HepG2 (cell line): ENCODE data around the gene TMEM145. TPM values are rescaled to one million over a fixed set of nuclear protein-coding genes. Genes with fewer than 3 reads are reported as not detected.

Source experiments
- CBX1 ChIP-seq: IDR thresholded peaks from one replicate; pipeline ENCODE4 v1.6.1; 2016; ENCODE audit warnings: antibody characterized with exemption, low read depth
- CEBPB ChIP-seq: IDR thresholded peaks from 2 replicates; pipeline ENCODE4 v1.6.1; 2011; ENCODE audit warnings: low read depth, low read length, improper control_type of control experiment, borderline replicate concordance
- HOXD1 ChIP-seq: sonication (generic); formaldehyde crosslinking; IDR thresholded peaks from 2 replicates; pipeline ENCODE4 v1.5.0; 2020; ENCODE audit warnings: missing genetic modification reagents
- KLF15 ChIP-seq: sonication (generic); formaldehyde crosslinking; IDR thresholded peaks from 2 replicates; pipeline ENCODE4 v1.8.1; 2023; ENCODE audit warnings: borderline replicate concordance, mild to moderate bottlenecking, inconsistent platforms, missing genetic modification reagents, mixed read lengths
- MYNN ChIP-seq: sonication (generic); formaldehyde crosslinking; IDR thresholded peaks from 2 replicates; pipeline ENCODE4 v1.4.0; 2020; ENCODE audit warnings: mild to moderate bottlenecking, low read depth, missing genetic modification reagents
- SETDB1 ChIP-seq: sonication (generic); formaldehyde crosslinking; IDR thresholded peaks from 2 replicates; pipeline ENCODE4 v1.5.1; 2020; ENCODE audit warnings: missing genetic modification reagents, mild to moderate bottlenecking, borderline replicate concordance
- SKI ChIP-seq: fragments of 450-650 bp; IDR thresholded peaks from one replicate; pipeline ENCODE4 v1.6.1; 2018; ENCODE audit warnings: mild to moderate bottlenecking; ENCODE audit not compliant: partially characterized antibody
- XRCC5 ChIP-seq: fragments of 200-400 bp; formaldehyde crosslinking; optimal IDR thresholded peaks from 2 replicates; pipeline ENCODE3; 2017; ENCODE audit warnings: mild to moderate bottlenecking, low read length
- YEATS2 ChIP-seq: sonication (generic); formaldehyde crosslinking; IDR thresholded peaks from 2 replicates; pipeline ENCODE4 v1.4.0; 2020; ENCODE audit warnings: missing genetic modification reagents, borderline replicate concordance
- ZFX ChIP-seq: sonication (generic); formaldehyde crosslinking; IDR thresholded peaks from 2 replicates; pipeline ENCODE4 v1.4.0; 2020; ENCODE audit warnings: mild to moderate bottlenecking, low read depth, missing genetic modification reagents, moderate library complexity
- ZKSCAN5 ChIP-seq: sonication (generic); formaldehyde crosslinking; IDR thresholded peaks from 2 replicates; pipeline ENCODE4 v1.5.1; 2020; ENCODE audit warnings: mild to moderate bottlenecking, missing genetic modification reagents
- ZNF614 ChIP-seq: IDR thresholded peaks from 2 replicates; pipeline ENCODE4 v1.6.1; 2018; ENCODE audit warnings: missing biosample characterization, missing genetic modification reagents, inconsistent platforms, borderline replicate concordance
- ZNF747 ChIP-seq: sonication (generic); formaldehyde crosslinking; IDR thresholded peaks from 2 replicates; pipeline ENCODE4 v1.8.1; 2023; ENCODE audit warnings: missing genetic modification reagents, mild to moderate bottlenecking, borderline replicate concordance
- ZNF878 ChIP-seq: sonication (generic); formaldehyde crosslinking; IDR thresholded peaks from 2 replicates; pipeline ENCODE4 v1.8.1; 2023; ENCODE audit warnings: mild to moderate bottlenecking, missing genetic modification reagents, moderate library complexity
- polyA plus RNA-seq, 8 experiments: library from polyadenylated mRNA; depleted of rRNA in 3 of 8; stranded (reverse) in 7 of 8; unstranded in 1 of 8; fragments of >200 nt; fragmentation: Illumina TruSeq in 4 of 8; extraction: Trizol in 4 of 8; gene quantifications; 2 replicates each; pipeline versions ENCODE4 v1.2.1 to v1.2.3, GENCODE V29; 2011 to 2016; ENCODE audit warnings: low read depth in 4 of 8, missing spikeins in 1 of 8, mixed read lengths in 1 of 8; ENCODE audit not compliant: insufficient read depth in 1 of 8
- total RNA-seq, 5 experiments: library from RNA; depleted of rRNA; stranded (reverse); fragments of >200 nt; fragmentation: Illumina TruSeq; extraction: Trizol; gene quantifications; 2 replicates each; pipeline ENCODE4 v1.2.3, GENCODE V29; 2016; ENCODE audit warnings: low read depth in 1 of 5
- TF ChIP-seq, protein P1 (sequence below): sonication (generic); formaldehyde crosslinking; IDR thresholded peaks from 2 replicates; pipeline ENCODE4 v1.4.0; 2020; ENCODE audit warnings: missing genetic modification reagents, low read depth, mild to moderate bottlenecking, borderline replicate concordance
- TF ChIP-seq, protein P2 (sequence below): sonication (generic); formaldehyde crosslinking; IDR thresholded peaks from 2 replicates; pipeline ENCODE4 v1.9.0; 2021; ENCODE audit warnings: missing genetic modification reagents, mild to moderate bottlenecking, borderline replicate concordance
- TF ChIP-seq, protein P3 (sequence below): sonication (generic); formaldehyde crosslinking; IDR thresholded peaks from 2 replicates; pipeline ENCODE4 v1.5.1; 2020; ENCODE audit warnings: missing genetic modification reagents, mild to moderate bottlenecking, borderline replicate concordance
- TF ChIP-seq, protein P4 (sequence below): IDR thresholded peaks from 2 replicates; pipeline ENCODE4 v1.6.1; 2012; ENCODE audit warnings: inconsistent platforms
- TF ChIP-seq, protein P5 (sequence below), 2 experiments: sonication (generic) in 1 of 2; formaldehyde crosslinking in 1 of 2; IDR thresholded peaks; 2 replicates each; pipeline versions ENCODE4 v1.4.0 to v1.6.1; 2016 to 2020; ENCODE audit warnings: borderline replicate concordance in 1 of 2, low read depth in 1 of 2, mild to moderate bottlenecking in 1 of 2, missing genetic modification reagents in 1 of 2

TMEM145 gene
- total and polyA plus RNA-seq, 2 of the 13 experiments (the other 11 are each of a cell fraction or from before 2014, with no cell fraction given), result 0.07 to 5.1 TPM

DNA sequence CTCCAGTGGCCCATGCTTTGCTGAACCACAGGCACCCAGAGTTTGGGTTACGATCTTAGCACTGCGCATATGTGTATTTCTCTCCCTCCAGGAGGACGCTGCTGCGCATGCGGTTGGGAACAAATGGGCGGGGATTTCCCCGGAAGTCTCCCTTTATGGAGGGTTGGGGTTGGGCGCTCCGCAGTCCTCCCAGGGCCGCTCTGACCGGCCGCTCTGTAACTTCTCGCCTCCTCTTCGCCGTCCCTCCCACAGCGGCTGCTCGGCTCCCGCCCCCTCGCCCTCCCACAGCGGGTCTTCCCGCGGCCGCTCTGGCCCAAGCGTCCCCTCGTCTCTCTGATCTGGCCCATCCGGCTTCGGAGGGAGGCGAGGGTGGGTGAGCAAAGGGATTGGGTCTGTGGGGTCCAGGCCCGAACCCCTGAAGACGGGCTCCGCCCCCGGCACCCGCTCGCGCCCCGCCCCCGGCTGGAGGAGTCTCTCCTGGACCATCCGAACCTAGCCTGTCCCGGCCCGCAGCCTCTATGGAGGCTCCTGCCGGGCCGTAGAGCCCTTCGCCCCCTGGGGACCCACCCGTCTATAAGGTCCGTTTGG is 12.3 kb downstream of the TMEM145 start, which contains the start of gene MEGF8 (continued):
- TF ChIP-seq MYNN, result 0 out of 2 replicates have a peak, but pooled peaks have one; percentile 9
- no peak for TF ChIP-seq CBX1
- TF ChIP-seq, protein P1, sequence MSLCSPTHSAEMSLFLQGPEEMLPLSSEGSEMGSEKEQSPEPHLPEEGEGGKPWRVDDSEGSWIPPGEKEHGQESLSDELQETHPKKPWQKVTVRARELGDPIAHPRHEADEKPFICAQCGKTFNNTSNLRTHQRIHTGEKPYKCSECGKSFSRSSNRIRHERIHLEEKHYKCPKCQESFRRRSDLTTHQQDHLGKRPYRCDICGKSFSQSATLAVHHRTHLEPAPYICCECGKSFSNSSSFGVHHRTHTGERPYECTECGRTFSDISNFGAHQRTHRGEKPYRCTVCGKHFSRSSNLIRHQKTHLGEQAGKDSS, result peak; percentile 56; the same call in 1 of the 2 replicates
- TF ChIP-seq ZNF614 (CRISPR knock-in tag), result peak; percentile 21; the same call in 1 of the 2 replicates
- peak; percentile 32 for TF ChIP-seq SKI
- TF ChIP-seq, protein P2, sequence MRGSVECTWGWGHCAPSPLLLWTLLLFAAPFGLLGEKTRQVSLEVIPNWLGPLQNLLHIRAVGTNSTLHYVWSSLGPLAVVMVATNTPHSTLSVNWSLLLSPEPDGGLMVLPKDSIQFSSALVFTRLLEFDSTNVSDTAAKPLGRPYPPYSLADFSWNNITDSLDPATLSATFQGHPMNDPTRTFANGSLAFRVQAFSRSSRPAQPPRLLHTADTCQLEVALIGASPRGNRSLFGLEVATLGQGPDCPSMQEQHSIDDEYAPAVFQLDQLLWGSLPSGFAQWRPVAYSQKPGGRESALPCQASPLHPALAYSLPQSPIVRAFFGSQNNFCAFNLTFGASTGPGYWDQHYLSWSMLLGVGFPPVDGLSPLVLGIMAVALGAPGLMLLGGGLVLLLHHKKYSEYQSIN (CRISPR knock-in tag), result no peak
- TF ChIP-seq KLF15 (CRISPR knock-in tag), result 0 out of 2 replicates have a peak, but pooled peaks have one; percentile 29
- TF ChIP-seq YEATS2 (CRISPR knock-in tag), result peak; percentile 82; the same call in 1 of the 2 replicates
- TF ChIP-seq ZKSCAN5, result 0 out of 2 replicates have a peak, but pooled peaks have one; percentile 25
- TF ChIP-seq, protein P3, sequence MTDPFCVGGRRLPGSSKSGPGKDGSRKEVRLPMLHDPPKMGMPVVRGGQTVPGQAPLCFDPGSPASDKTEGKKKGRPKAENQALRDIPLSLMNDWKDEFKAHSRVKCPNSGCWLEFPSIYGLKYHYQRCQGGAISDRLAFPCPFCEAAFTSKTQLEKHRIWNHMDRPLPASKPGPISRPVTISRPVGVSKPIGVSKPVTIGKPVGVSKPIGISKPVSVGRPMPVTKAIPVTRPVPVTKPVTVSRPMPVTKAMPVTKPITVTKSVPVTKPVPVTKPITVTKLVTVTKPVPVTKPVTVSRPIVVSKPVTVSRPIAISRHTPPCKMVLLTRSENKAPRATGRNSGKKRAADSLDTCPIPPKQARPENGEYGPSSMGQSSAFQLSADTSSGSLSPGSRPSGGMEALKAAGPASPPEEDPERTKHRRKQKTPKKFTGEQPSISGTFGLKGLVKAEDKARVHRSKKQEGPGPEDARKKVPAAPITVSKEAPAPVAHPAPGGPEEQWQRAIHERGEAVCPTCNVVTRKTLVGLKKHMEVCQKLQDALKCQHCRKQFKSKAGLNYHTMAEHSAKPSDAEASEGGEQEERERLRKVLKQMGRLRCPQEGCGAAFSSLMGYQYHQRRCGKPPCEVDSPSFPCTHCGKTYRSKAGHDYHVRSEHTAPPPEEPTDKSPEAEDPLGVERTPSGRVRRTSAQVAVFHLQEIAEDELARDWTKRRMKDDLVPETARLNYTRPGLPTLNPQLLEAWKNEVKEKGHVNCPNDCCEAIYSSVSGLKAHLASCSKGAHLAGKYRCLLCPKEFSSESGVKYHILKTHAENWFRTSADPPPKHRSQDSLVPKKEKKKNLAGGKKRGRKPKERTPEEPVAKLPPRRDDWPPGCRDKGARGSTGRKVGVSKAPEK, result no peak
- peak; percentile 35; the same call in 1 of the 2 replicates for TF ChIP-seq HOXD1 (CRISPR knock-in tag)
- peak; percentile 51; the same call in 1 of the 2 replicates for TF ChIP-seq ZNF747
- TF ChIP-seq, protein P4, sequence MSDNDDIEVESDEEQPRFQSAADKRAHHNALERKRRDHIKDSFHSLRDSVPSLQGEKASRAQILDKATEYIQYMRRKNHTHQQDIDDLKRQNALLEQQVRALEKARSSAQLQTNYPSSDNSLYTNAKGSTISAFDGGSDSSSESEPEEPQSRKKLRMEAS, result peak; percentile 62; the same call in 1 of the 2 replicates
- peak; percentile 81 for TF ChIP-seq XRCC5
- TF ChIP-seq CEBPB, result no peak
- no peak for TF ChIP-seq ZNF878 (CRISPR knock-in tag)
- no peak for TF ChIP-seq SETDB1
- peak; percentile 85 for TF ChIP-seq ZFX (CRISPR knock-in tag)
- TF ChIP-seq, protein P5, sequence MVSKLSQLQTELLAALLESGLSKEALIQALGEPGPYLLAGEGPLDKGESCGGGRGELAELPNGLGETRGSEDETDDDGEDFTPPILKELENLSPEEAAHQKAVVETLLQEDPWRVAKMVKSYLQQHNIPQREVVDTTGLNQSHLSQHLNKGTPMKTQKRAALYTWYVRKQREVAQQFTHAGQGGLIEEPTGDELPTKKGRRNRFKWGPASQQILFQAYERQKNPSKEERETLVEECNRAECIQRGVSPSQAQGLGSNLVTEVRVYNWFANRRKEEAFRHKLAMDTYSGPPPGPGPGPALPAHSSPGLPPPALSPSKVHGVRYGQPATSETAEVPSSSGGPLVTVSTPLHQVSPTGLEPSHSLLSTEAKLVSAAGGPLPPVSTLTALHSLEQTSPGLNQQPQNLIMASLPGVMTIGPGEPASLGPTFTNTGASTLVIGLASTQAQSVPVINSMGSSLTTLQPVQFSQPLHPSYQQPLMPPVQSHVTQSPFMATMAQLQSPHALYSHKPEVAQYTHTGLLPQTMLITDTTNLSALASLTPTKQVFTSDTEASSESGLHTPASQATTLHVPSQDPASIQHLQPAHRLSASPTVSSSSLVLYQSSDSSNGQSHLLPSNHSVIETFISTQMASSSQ (IDR thresholded peaks at IDR 0.05; ENCODE audit: low read depth), result no peak
- TF ChIP-seq, protein P5 (CRISPR knock-in tag; IDR thresholded peaks at IDR 0.05; ENCODE audit: borderline replicate concordance), result peak; percentile 53
